ENCODE measurements around the gene ANKRD50. TPM values are rescaled to one million over a fixed set of nuclear protein-coding genes. Genes with fewer than 3 reads are reported as not detected.

Gene ANKRD50
- total and polyA plus RNA-seq, 9 of the 15 experiments (the other 6 are each of a cell fraction or from before 2014, with no cell fraction given) = 2.0 to 8.0 (median 6.2) TPM

DNA sequence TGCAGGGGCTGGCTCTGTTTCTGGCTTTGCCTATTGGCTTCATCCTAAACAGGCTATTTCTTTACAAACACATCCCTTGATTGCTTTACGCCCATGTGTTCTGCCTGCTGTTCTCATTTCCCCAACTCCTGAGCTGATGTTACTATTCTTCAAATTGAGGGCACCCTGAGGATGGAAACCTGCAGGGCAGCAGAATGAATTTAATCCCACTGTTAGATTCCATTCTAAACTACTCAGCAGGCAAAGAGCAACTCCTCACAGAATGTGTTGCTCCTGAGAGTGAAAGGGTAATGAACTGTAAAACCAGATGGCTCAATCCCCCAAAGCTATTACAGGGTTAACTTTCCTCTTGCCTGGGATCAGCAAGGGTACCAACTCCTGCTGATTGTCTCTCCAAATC is 75.7 kb downstream of the ANKRD50 start:
- ATAC-seq = no peak
- no TSS peak for BruUV-seq (replicated peaks)
- no peak for DNase-seq (ENCODE audit: extremely low read depth in 1 of 4, low spot score in 3 of 4)
- Histone ChIP-seq H3K9me3 (replicated peaks; ENCODE audit: control insufficient read depth, insufficient read depth, low read depth, low read length) (no peaks in the 10 kb centered on the region; the same call in 1 of the 2 replicates), H3K4me3 (no peak overlapping the region), H3K79me2 (ENCODE audit: control insufficient read depth, insufficient read depth, low read length) (no peaks in the 10 kb centered on the region), H3K4me2 (ENCODE audit: insufficient read depth, low read length) (no peak overlapping the region), H3K9me1 (ENCODE audit: control insufficient read depth, insufficient read depth, low read length) (no peaks in the 10 kb centered on the region), H4K20me1 (replicated peaks; ENCODE audit: control insufficient read depth, insufficient read depth, low read length) (no peaks in the 10 kb centered on the region), H3K9ac (ENCODE audit: insufficient read depth in 1 of 2, low read depth in 2 of 2, low read length in 2 of 2) (no peak overlapping the region), H2AFZ (ENCODE audit: low read depth, low read length) (no peak overlapping the region), H3K36me3 (ENCODE audit: control insufficient read depth, insufficient read depth, low read length) (no peaks in the 10 kb centered on the region), H3K27ac (ENCODE audit: extremely low read depth, low read depth, low read length) (no peak overlapping the region), H3K4me1 (replicated peaks in 1 of 2; ENCODE audit: control insufficient read depth in 2 of 2, insufficient read depth in 2 of 2, low read length in 2 of 2) (peaks cover 0 to 6% of the 10 kb centered on the region in 2 experiments; a peak in 2 of 5 replicates), H3K27me3 (ENCODE audit: control insufficient read depth in 2 of 2, insufficient read depth in 2 of 2, low read length in 2 of 2) (no peaks in the 10 kb centered on the region)
- intact Hi-C loops (cut with micrococcal nuclease) = no loop called here
- TF ChIP-seq POLR2A (conservative IDR thresholded peaks at IDR 0.05) (no peak), ZNF695 (CRISPR knock-in tag; IDR thresholded peaks at IDR 0.05) (no peak), ZNF140 (CRISPR knock-in tag; IDR thresholded peaks at IDR 0.05) (no peak), ZNF644 (tag; IDR thresholded peaks at IDR 0.05; ENCODE audit: low read depth) (no peak), ZBTB8A (IDR thresholded peaks at IDR 0.05; ENCODE audit: partially characterized antibody) (no peak), NELFE (IDR thresholded peaks at IDR 0.05; ENCODE audit: insufficient read depth, insufficient read length) (no peak), EWSR1 (IDR thresholded peaks at IDR 0.05; ENCODE audit: borderline replicate concordance, low read depth, partially characterized antibody) (no peak), TCF7 (IDR thresholded peaks at IDR 0.05; ENCODE audit: borderline replicate concordance) (no peak), NBN (IDR thresholded peaks at IDR 0.05; ENCODE audit: low read depth) (no peak), ZBED1 (IDR thresholded peaks at IDR 0.05) (no peak), FOXJ2 (tag; IDR thresholded peaks at IDR 0.05) (no peak), ZC3H11A (IDR thresholded peaks at IDR 0.05; ENCODE audit: low read depth, low read length) (no peak)
- TF ChIP-seq, protein P1, sequence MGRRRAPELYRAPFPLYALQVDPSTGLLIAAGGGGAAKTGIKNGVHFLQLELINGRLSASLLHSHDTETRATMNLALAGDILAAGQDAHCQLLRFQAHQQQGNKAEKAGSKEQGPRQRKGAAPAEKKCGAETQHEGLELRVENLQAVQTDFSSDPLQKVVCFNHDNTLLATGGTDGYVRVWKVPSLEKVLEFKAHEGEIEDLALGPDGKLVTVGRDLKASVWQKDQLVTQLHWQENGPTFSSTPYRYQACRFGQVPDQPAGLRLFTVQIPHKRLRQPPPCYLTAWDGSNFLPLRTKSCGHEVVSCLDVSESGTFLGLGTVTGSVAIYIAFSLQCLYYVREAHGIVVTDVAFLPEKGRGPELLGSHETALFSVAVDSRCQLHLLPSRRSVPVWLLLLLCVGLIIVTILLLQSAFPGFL (CRISPR knock-in tag; IDR thresholded peaks at IDR 0.05) = no peak
- no peak for FAIRE-seq
- ChIA-PET CTCF (ENCODE audit: low intra/inter-chr PET ratio) (no interaction called here), POLR2A (no interaction called here)
- 11% methylated on average over 1 of the region's 1 CpG for WGBS (ENCODE audit: insufficient coverage, low coverage, missing lambda C conversion rate)
- in situ Hi-C loops (cut with MboI) = no loop called here
